Hematopoietic multipotent progenitor cell treated with erythropoietin and hydrocortisone succinate and interleukin-3 and kit ligand, for 4 days (in vitro differentiated cells): ENCODE measurements around the gene CDCP2.
"Not testable (repeated sequence)": the region's sequence is repeated elsewhere in the genome, so short reads cannot be mapped to it uniquely, and the experiment has no call there.

Experiments
- DNase-seq: peaks from one replicate; pipeline ENCODE4 v3.0.0-alpha.2; 2015

The CDCP2 gene

GRCh38 chr1:54167422-54168139 lies 14.8 kb upstream of the CDCP2 start:
- DNase-seq, result no peak

- not testable (repeated sequence) for DNase-seq
Measured at GRCh38 chr1:54166357-54166756, 13.6 kb upstream of the CDCP2 start.

GRCh38 chr1:54165146-54165545 lies 12.3 kb upstream of the CDCP2 start:
- DNase-seq, result no peak

GRCh38 chr1:54163573-54163972 lies 10.8 kb upstream of the CDCP2 start:
- no peak for DNase-seq

GRCh38 chr1:54163051-54163450 lies 10.3 kb upstream of the CDCP2 start:
- DNase-seq, result no peak

GRCh38 chr1:54161495-54162168 lies 8.8 kb upstream of the CDCP2 start:
- DNase-seq, result no peak

GRCh38 chr1:54160351-54160750 lies 7.6 kb upstream of the CDCP2 start:
- DNase-seq, result no peak

GRCh38 chr1:54159733-54160316 lies 7.0 kb upstream of the CDCP2 start:
- no peak for DNase-seq

- DNase-seq, result no peak
Measured at GRCh38 chr1:54158071-54158470, 5.3 kb upstream of the CDCP2 start.

- DNase-seq, result peak; percentile 36
Measured at GRCh38 chr1:54157401-54157800, 4.6 kb upstream of the CDCP2 start.

- no peak for DNase-seq
Measured at GRCh38 chr1:54156986-54157385, 4.2 kb upstream of the CDCP2 start.

GRCh38 chr1:54156201-54156600 lies 3.4 kb upstream of the CDCP2 start:
- DNase-seq, result no peak

GRCh38 chr1:54153535-54154439 lies 987 bp upstream of the CDCP2 start:
- DNase-seq, result peak; percentile 40

- no peak for DNase-seq
Measured at GRCh38 chr1:54151013-54151412, 1.8 kb downstream of the CDCP2 start.

GRCh38 chr1:54149734-54150133 lies 3.1 kb downstream of the CDCP2 start:
- no peak for DNase-seq

- no peak for DNase-seq
Measured at GRCh38 chr1:54144366-54144765, 8.4 kb downstream of the CDCP2 start.

- no peak for DNase-seq
Measured at GRCh38 chr1:54142146-54142900, 10.5 kb downstream of the CDCP2 start.

GRCh38 chr1:54139711-54140110 lies 13.1 kb downstream of the CDCP2 start:
- DNase-seq, result no peak

GRCh38 chr1:54138994-54139393 lies 13.8 kb downstream of the CDCP2 start:
- DNase-seq, result no peak

GRCh38 chr1:54137534-54138061 lies 15.2 kb downstream of the CDCP2 start:
- DNase-seq, result peak; percentile 62

- DNase-seq, result no peak
Measured at GRCh38 chr1:54136963-54137533, 15.8 kb downstream of the CDCP2 start.
